WERI-Rb-1 (cell line): ENCODE data around the gene PRKCE.

Source experiments
- DNase-seq: peaks from one replicate; pipeline ENCODE4 v3.0.0-alpha.2; 2020
- H3K27ac ChIP-seq: fragments of 250-450 bp; sonication (Bioruptor Pico); 2 replicates; pipeline ENCODE4 v1.5.1; 2020; ENCODE audit warnings: mild to moderate bottlenecking, moderate library complexity
- H3K27me3 ChIP-seq: fragments of 250-450 bp; sonication (Bioruptor Pico); 2 replicates; pipeline ENCODE4 v1.5.1; 2021; ENCODE audit warnings: mild to moderate bottlenecking, low read depth, moderate library complexity; ENCODE audit not compliant: insufficient read depth, severe bottlenecking
- H3K36me3 ChIP-seq: fragments of 250-450 bp; sonication (Bioruptor Pico); 2 replicates; pipeline ENCODE4 v1.5.1; 2020; ENCODE audit warnings: mild to moderate bottlenecking, moderate library complexity
- H3K4me3 ChIP-seq: 2 replicates; pipeline ENCODE4 v1.5.1; 2011; ENCODE audit warnings: low read depth, mild to moderate bottlenecking, control low read depth, low read length
- H3K9me3 ChIP-seq: fragments of 250-450 bp; sonication (Bioruptor Pico); 2 replicates; pipeline ENCODE4 v1.5.1; 2021; ENCODE audit warnings: mild to moderate bottlenecking, moderate library complexity; ENCODE audit not compliant: severe bottlenecking
- CTCF ChIP-seq: IDR thresholded peaks from 2 replicates; pipeline ENCODE4 v1.5.1; 2011; ENCODE audit warnings: low read depth, mild to moderate bottlenecking, control low read depth, inconsistent platforms, low read length

PRKCE gene

DNA sequence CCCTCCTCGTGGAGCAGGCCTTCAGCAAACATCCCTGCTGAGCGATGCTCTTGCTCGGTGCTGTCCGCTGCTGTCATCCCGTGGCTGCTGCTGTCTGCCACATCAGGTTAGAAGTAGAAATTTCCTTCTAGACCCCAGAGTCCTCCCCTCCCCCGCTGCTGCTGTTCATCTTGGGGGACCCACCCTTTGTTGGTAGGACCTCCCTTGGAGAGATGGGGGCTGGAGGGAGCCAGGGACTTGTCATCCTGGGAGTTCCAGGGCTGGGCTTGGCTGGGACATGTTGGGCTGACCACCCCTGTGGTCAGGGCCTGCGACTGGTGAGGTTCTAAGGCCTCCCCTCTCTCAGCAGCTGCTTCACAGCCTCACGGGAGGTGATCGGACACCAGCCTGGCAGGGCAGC is 122.4 kb downstream of the PRKCE start:
- H3K9me3 ChIP-seq: no peaks in the 10 kb centered on the region
- DNase-seq: no peak
- H3K27ac ChIP-seq: no peak overlapping the region
- no peak for TF ChIP-seq CTCF
- no peaks in the 10 kb centered on the region for H3K36me3 ChIP-seq
- no peaks in the 10 kb centered on the region for H3K27me3 ChIP-seq
- H3K4me3 ChIP-seq: no peak overlapping the region

- Histone ChIP-seq H3K4me3 (no peak overlapping the region), H3K27me3 (no peaks in the 10 kb centered on the region), H3K27ac (no peak overlapping the region), H3K36me3 (no peaks in the 10 kb centered on the region), H3K9me3 (no peaks in the 10 kb centered on the region)
- TF ChIP-seq CTCF: no peak
- no peak for DNase-seq
Observed at GRCh38 chr2:45774688-45775244, 123.3 kb downstream of the PRKCE start.

- no peak for DNase-seq
- no peaks in the 10 kb centered on the region for H3K9me3 ChIP-seq
- no peak for TF ChIP-seq CTCF
- H3K27ac ChIP-seq: no peak overlapping the region
- no peak overlapping the region for H3K4me3 ChIP-seq
- no peaks in the 10 kb centered on the region for H3K36me3 ChIP-seq
- no peaks in the 10 kb centered on the region for H3K27me3 ChIP-seq
Observed at GRCh38 chr2:45776160-45776955, 124.9 kb downstream of the PRKCE start.

- Histone ChIP-seq H3K4me3 (no peak overlapping the region), H3K27ac (no peak overlapping the region), H3K27me3 (no peaks in the 10 kb centered on the region), H3K9me3 (no peaks in the 10 kb centered on the region), H3K36me3 (no peaks in the 10 kb centered on the region)
- no peak for DNase-seq
- TF ChIP-seq CTCF: peak; percentile 31; the same call in 1 of the 2 replicates
Observed at GRCh38 chr2:45777996-45778719, 126.7 kb downstream of the PRKCE start.

- Histone ChIP-seq H3K4me3 (no peak overlapping the region), H3K27ac (no peak overlapping the region), H3K36me3 (no peaks in the 10 kb centered on the region), H3K27me3 (no peaks in the 10 kb centered on the region), H3K9me3 (no peaks in the 10 kb centered on the region)
- peak; percentile 68 for TF ChIP-seq CTCF
- peak; percentile 82 for DNase-seq
Observed at GRCh38 chr2:45778720-45779171, 127.3 kb downstream of the PRKCE start.
